ENCODE results near the gene AHSA1. TPM values are rescaled to one million over a fixed set of nuclear protein-coding genes. Genes with fewer than 3 reads are reported as not detected.

Gene AHSA1
- total RNA-seq, 4 donors from 2014 or later, result 77.8 to 98.7 (median 92.6) TPM

DNA sequence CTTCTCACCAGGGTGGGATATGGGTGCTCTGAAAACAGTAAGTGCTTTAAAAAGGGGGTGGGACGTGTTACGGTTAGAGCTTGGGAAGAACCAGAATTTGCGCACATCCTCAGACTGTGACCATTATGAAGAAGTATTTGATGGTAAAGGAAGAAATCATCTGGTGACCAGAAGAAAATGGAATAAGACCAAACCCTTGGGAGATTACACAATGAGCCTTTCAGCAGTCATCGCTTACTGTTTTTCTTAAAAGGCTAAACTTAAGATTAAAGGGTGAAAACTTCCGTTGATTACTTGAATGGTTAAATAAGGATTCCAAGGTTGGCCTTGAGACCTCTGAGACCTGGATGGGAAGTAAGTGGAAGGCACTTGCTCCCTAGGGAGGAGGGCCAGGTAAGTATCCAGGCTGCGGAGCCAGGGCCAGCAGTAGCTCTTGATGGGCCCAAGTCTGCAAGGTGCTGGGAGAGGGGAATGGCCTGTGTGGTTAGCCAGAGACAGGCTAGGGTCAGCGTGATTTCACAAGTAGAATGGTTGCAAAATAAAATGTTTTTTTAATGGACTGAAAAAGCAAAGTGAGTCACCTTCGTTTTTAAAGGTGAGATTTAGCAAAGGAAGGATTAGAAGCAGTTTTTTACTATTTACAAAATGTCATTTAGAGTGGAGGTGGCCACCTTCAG is 53.7 kb downstream of the AHSA1 start:
- WGBS, 2 donors, result 95% methylated on average over 8 of the region's 8 CpGs

DNA sequence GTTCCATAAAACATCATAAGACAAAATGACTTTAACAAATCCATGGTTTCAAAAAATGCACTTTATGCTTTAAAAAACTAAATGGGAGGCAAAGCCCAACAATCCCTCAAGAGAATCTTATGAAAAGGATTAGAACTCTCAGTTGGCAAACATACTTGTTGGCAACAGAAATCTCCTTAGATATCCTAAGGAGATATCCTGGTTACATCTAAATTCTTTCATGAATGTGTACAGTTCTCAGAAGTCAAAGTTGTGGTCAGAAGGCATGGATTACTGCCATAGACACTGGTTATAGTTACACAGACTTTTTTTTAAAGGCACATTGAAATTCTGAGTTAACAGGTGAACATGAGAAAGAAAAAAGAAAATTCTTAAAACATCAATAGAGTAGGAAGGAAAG is 58.2 kb downstream of the AHSA1 start:
- intact Hi-C loops (cut with DNase I; ENCODE audit: low total_unique reads), result no loop called here
- no peak overlapping the region for H3K4me3 ChIP-seq (ENCODE audit: low read depth, poor library complexity, severe bottlenecking)
- DNase-seq (ENCODE audit: low spot score in 2 of 2), result no peak
- TF ChIP-seq CTCF (IDR thresholded peaks at IDR 0.05) (no peak), POLR2A (IDR thresholded peaks at IDR 0.05) (no peak)

More for the DNA sequence above, 53.7 kb downstream of the AHSA1 start:
- intact Hi-C loops (cut with DNase I; ENCODE audit: low total_unique reads), result no loop called here
- no peak overlapping the region for H3K4me3 ChIP-seq (ENCODE audit: low read depth, poor library complexity, severe bottlenecking)
- TF ChIP-seq CTCF (IDR thresholded peaks at IDR 0.05), result no peak
- TF ChIP-seq POLR2A (IDR thresholded peaks at IDR 0.05), result no peak
- DNase-seq (ENCODE audit: low spot score in 2 of 2), result no peak

Other genes with a start within 250 kb of the AHSA1 start
- not detected for gene NGB, start 186.9 kb upstream of the AHSA1 start, total RNA-seq
- gene POMT2, start 137.2 kb upstream of the AHSA1 start, total RNA-seq, result 10 to 100 TPM in 3 of 4 donors, 1 to 10 TPM in 1; 9.1 to 23.0 (median 15.9) TPM
- 10 to 100 TPM; 24.6 to 37.5 (median 29.9) TPM for gene GSTZ1, start 137.1 kb upstream of the AHSA1 start, total RNA-seq
- 1 to 10 TPM; 6.4 to 8.9 (median 7.4) TPM for gene TMED8, start 81.0 kb upstream of the AHSA1 start, total RNA-seq
- gene SAMD15, start 80.7 kb upstream of the AHSA1 start, total RNA-seq, result under 1 TPM in 1 of 4 donors, not detected in 3; 0.64 TPM
- gene NOXRED1, start 34.6 kb upstream of the AHSA1 start, total RNA-seq, result under 1 TPM; 0.15 to 0.63 (median 0.40) TPM
- gene VIPAS39, start 492 bp upstream of the AHSA1 start, total RNA-seq, result 10 to 100 TPM; 12.9 to 18.4 (median 15.9) TPM
- gene ISM2, start 40.7 kb downstream of the AHSA1 start, total RNA-seq, result under 1 TPM in 2 of 4 donors, not detected in 2; 0.19 to 0.27 TPM
- gene SPTLC2, start 158.5 kb downstream of the AHSA1 start, total RNA-seq, result 10 to 100 TPM; 18.4 to 31.8 (median 22.1) TPM
- 10 to 100 TPM; 10.7 to 15.8 (median 14.9) TPM for gene ALKBH1, start 249.9 kb downstream of the AHSA1 start, total RNA-seq

Measured in lower leg skin (tissue), 4 donors.